HCT116 (cell line): ENCODE results near the gene CNN2. TPM values are rescaled to one million over a fixed set of nuclear protein-coding genes. Genes with fewer than 3 reads are reported as not detected.

ENCODE experiments used
- ATAC-seq: fragments of 200-7000 bp; cut with Tn5 transposase; 2 replicates; pipeline ENCODE4 v1.9.1; 2020; ENCODE audit warnings: mild to moderate bottlenecking, moderate library complexity
- BruUV-seq: library from RNA; stranded (reverse); fragments of 400-500 nt; replicated peaks from 2 replicates; lab custom pipeline; 2021; lab: Mats Ljungman, UMichigan
- CTCF ChIA-PET: fragments of 300-600 bp; sonication (Branson Sonifier 250); formaldehyde crosslinking; loops from one replicate; lab custom pipeline; 2021; ENCODE audit warnings: antibody characterized with exemption; lab: Charles Lee
- POLR2A ChIA-PET: fragments of 300-600, 350-600 bp; sonication (Branson Sonifier 250); formaldehyde crosslinking; loops from one replicate; lab custom pipeline; 2021; ENCODE audit warnings: antibody characterized with exemption; lab: Charles Lee
- RAD21 ChIA-PET, 2 experiments: fragments of 300-600 bp; sonication (Branson Sonifier 250); formaldehyde crosslinking; loops; one replicate each; lab custom pipeline; 2023; ENCODE audit warnings: low total read pairs in 2 of 2; ENCODE audit not compliant: uncharacterized antibody in 2 of 2, unreplicated experiment in 2 of 2, low non-redundant PET in 1 of 2; lab: Charles Lee
- DNase-seq: peaks from one replicate; pipeline ENCODE4 v3.0.0-alpha.2; 2010; ENCODE audit warnings: low read depth, low spot score
- H2AFZ ChIP-seq: fragments of 200-600 bp; shearing (Covaris generic), sonication (generic); 2 replicates; pipeline ENCODE4 v1.6.1; 2017; ENCODE audit warnings: low read depth, mixed run types, mixed read lengths, antibody characterized with exemption, low read length; ENCODE audit not compliant: poor library complexity, severe bottlenecking
- H3K27ac ChIP-seq: 2 replicates; pipeline ENCODE4 v1.5.1; 2012; ENCODE audit warnings: low read depth, low read length
- H3K27me3 ChIP-seq: fragments of 200-600 bp; sonication (generic); 2 replicates; pipeline ENCODE4 v1.6.1; 2016; ENCODE audit warnings: mixed run types, low read length, mixed read lengths; ENCODE audit not compliant: insufficient read depth
- H3K36me3 ChIP-seq, 2 experiments: fragments of 200-500 bp in 1 of 2; fragments of 200-600 bp in 1 of 2; sonication (Bioruptor generic) in 1 of 2; sonication (generic) in 1 of 2; 2 replicates each; pipeline versions ENCODE4 v1.5.1 to v1.6.1; 2014 to 2016; ENCODE audit warnings: low read length in 2 of 2, inconsistent platforms in 1 of 2, mixed read lengths in 1 of 2, mixed run types in 1 of 2; ENCODE audit not compliant: insufficient read depth in 2 of 2, control insufficient read depth in 1 of 2
- H3K4me1 ChIP-seq, 2 experiments: fragments of 200-600 bp in 1 of 2; sonication (generic) in 1 of 2; 2 replicates each; pipeline versions ENCODE4 v1.5.1 to v1.6.1; 2012 to 2017; ENCODE audit warnings: low read length in 2 of 2, inconsistent platforms in 1 of 2, mild to moderate bottlenecking in 1 of 2, mixed read lengths in 1 of 2, mixed run types in 1 of 2, moderate library complexity in 1 of 2; ENCODE audit not compliant: insufficient read depth in 2 of 2, control insufficient read depth in 1 of 2
- H3K4me2 ChIP-seq: fragments of 200-600 bp; sonication (generic); 2 replicates; pipeline ENCODE4 v1.6.1; 2017; ENCODE audit warnings: mixed run types, low read length, mixed read lengths
- H3K4me3 ChIP-seq, 2 experiments: fragments of 200-600 bp in 1 of 2; sonication (generic) in 1 of 2; replicated peaks in 1 of 2; 2 replicates each; pipeline ENCODE4 v1.5.1; 2011 to 2016; ENCODE audit warnings: low read length in 2 of 2, control low read depth in 1 of 2, low read depth in 1 of 2, mild to moderate bottlenecking in 1 of 2, mixed read lengths in 1 of 2, mixed run types in 1 of 2
- H3K79me2 ChIP-seq: fragments of 200-600 bp; sonication (generic); 2 replicates; pipeline ENCODE4 v1.6.1; 2017; ENCODE audit warnings: mild to moderate bottlenecking, mixed run types, low read length, moderate library complexity, mixed read lengths; ENCODE audit not compliant: insufficient read depth
- H3K9ac ChIP-seq: fragments of 200-600 bp; sonication (generic); 2 replicates; pipeline ENCODE4 v1.6.1; 2016; ENCODE audit warnings: low read length, mixed read lengths
- H3K9me2 ChIP-seq: fragments of 200-600 bp; sonication (generic), shearing (Covaris generic); 2 replicates; pipeline ENCODE4 v1.6.1; 2017; ENCODE audit warnings: mixed run types, mild to moderate bottlenecking, moderate library complexity; ENCODE audit not compliant: insufficient read depth
- H3K9me3 ChIP-seq, 2 experiments: fragments of 200-500 bp in 1 of 2; fragments of 200-600 bp in 1 of 2; sonication (Bioruptor generic) in 1 of 2; sonication (generic) in 1 of 2; 2 replicates each; pipeline ENCODE4 v1.6.1; 2014 to 2017; ENCODE audit warnings: low read length in 2 of 2, mixed read lengths in 2 of 2, inconsistent platforms in 1 of 2, low read depth in 1 of 2, mild to moderate bottlenecking in 1 of 2, mixed run types in 1 of 2, moderate library complexity in 1 of 2; ENCODE audit not compliant: control insufficient read depth in 1 of 2, insufficient read depth in 1 of 2
- H4K20me1 ChIP-seq: fragments of 200-600 bp; sonication (generic), shearing (Covaris generic); 2 replicates; pipeline ENCODE4 v1.6.1; 2017; ENCODE audit warnings: mixed run types, mild to moderate bottlenecking, moderate library complexity; ENCODE audit not compliant: insufficient read depth
- CEBPB ChIP-seq: IDR thresholded peaks from 2 replicates; pipeline ENCODE4 v1.6.1; 2012; ENCODE audit warnings: low read depth
- EGR1 ChIP-seq: IDR thresholded peaks from 2 replicates; pipeline ENCODE4 v1.6.1; 2012; ENCODE audit warnings: low read depth
- EZH2phosphoT487 ChIP-seq: fragments of 200-600 bp; IDR thresholded peaks from 2 replicates; pipeline ENCODE4 v1.6.1; 2018; ENCODE audit warnings: antibody characterized with exemption, borderline replicate concordance
- JUND ChIP-seq: IDR thresholded peaks from 2 replicates; pipeline ENCODE4 v1.6.1; 2012
- POLR2AphosphoS5 ChIP-seq: IDR thresholded peaks from 2 replicates; pipeline ENCODE4 v1.6.1; 2011; ENCODE audit warnings: mild to moderate bottlenecking, low read depth, low read length, moderate library complexity
- RAD21 ChIP-seq: IDR thresholded peaks from 2 replicates; pipeline ENCODE4 v1.6.1; 2012; ENCODE audit warnings: low read depth, mild to moderate bottlenecking
- SIN3A ChIP-seq: IDR thresholded peaks from 2 replicates; pipeline ENCODE4 v1.6.1; 2012; ENCODE audit warnings: low read depth
- SP1 ChIP-seq: IDR thresholded peaks from 2 replicates; pipeline ENCODE4 v1.6.1; 2012; ENCODE audit warnings: low read depth
- ZFX ChIP-seq: fragments of 450-650 bp; IDR thresholded peaks from 2 replicates; pipeline ENCODE4 v1.6.1; 2017
- intact Hi-C: fragments of 100-400 bp; cut with micrococcal nuclease; formaldehyde crosslinking; loops from 2 replicates; pipeline ENCODE4 v1.10.0; 2022
- total RNA-seq: library from RNA; stranded (reverse); gene quantifications from one replicate; pipeline ENCODE4 v1.2.1, GENCODE V29; 2021; ENCODE audit not compliant: unreplicated experiment
- TF ChIP-seq, protein P1 (sequence below): IDR thresholded peaks from 2 replicates; pipeline ENCODE4 v1.6.1; 2011; ENCODE audit warnings: mild to moderate bottlenecking, low read length, moderate library complexity; ENCODE audit not compliant: insufficient replicate concordance; ENCODE audit errors: extremely low read depth
- TF ChIP-seq, protein P2 (sequence below), 3 experiments: fragments of 200-600 bp in 1 of 3; sonication (generic) in 1 of 3; IDR thresholded peaks in 2 of 3; conservative IDR thresholded peaks in 1 of 3; 2 replicates each; pipeline ENCODE4 v1.5.1; 2012 to 2017; ENCODE audit warnings: low read depth in 2 of 3, low read length in 2 of 3, antibody characterized with exemption in 1 of 3, borderline replicate concordance in 1 of 3, control low read depth in 1 of 3, mild to moderate bottlenecking in 1 of 3, mixed read lengths in 1 of 3, mixed run types in 1 of 3, moderate library complexity in 1 of 3; ENCODE audit not compliant: insufficient read depth in 1 of 3

The CNN2 gene
- total RNA-seq, 1 experiment from 2014 or later = 212 TPM

DNA sequence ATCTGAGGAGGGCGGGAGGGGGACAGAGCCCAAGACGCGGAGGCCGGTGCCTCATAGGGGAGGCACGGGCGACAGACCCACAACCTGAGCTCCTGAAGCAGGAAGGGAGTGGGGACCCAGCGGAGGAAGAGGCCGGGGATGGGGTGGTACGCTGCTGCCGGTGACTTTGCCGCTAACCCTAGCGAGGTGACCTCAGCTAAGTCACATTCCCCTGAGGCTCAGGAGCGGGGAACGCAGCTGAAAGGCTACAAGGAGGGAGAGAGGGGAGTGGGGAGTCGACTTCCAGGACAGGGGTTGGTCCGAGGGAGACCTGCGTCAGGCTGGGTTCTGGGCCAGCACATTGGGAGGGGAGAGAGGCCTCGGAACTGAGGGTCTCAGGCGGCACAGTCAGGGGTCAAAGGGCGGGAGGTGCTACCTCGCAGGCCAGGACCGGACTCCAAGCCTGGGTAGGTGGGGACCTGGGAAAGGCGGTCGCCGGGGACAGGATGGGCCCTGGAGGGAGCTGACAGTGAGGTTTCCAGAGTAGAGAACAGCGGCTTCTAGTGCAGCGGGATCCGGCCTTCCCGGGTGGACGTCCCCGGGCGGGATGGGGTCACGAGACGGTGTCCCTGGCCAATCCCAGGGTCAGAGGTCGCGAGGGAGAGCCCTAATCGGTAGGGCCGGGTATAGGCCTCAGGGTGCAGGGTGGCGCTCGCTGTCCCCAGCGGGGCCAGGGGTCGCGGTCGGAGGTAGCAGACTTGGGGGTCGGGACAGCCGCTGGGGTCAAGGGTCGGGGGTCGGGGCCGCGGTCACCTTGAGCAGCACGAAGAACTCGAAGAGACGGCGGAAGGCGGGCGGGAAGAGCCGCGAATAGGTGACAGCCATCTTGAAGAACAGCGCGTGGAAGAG lies 6.2 kb upstream of the CNN2 start:
- Histone ChIP-seq H3K27ac (peak overlapping the region; percentile 86), H3K9ac (peak overlapping the region; percentile 99), H3K4me1 (peaks cover 42 to 55% of the 10 kb centered on the region in 2 experiments), H3K4me3 (peak overlapping the region; percentile 94 to 97), H2AFZ (no peak overlapping the region), H3K36me3 (peaks cover 0 to 16% of the 10 kb centered on the region in 2 experiments; a peak in 2 of 4 replicates), H3K27me3 (no peaks in the 10 kb centered on the region), H3K4me2 (peak overlapping the region; percentile 99), H3K9me3 (no peaks in the 10 kb centered on the region), H3K79me2 (peaks cover 57% of the 10 kb centered on the region)
- CTCF ChIA-PET = interaction anchor here (1.0 kb wide), 1 partner anchor 36 kb away, joined by 3 read pairs; the partner anchor contains the start of gene WDR18
- intact Hi-C loops = loop anchor here (10.0 kb wide), 1 partner anchor 225 kb away; the partner anchor contains the start of genes ATP5F1D and MIDN
- ATAC-seq = no peak
- no peak for DNase-seq
- TF ChIP-seq POLR2AphosphoS5 (no peak), RAD21 (no peak), EGR1 (no peak), CEBPB (no peak), SIN3A (no peak), ZFX (no peak), EZH2phosphoT487 (no peak), JUND (no peak), SP1 (no peak)
- TF ChIP-seq, protein P1, sequence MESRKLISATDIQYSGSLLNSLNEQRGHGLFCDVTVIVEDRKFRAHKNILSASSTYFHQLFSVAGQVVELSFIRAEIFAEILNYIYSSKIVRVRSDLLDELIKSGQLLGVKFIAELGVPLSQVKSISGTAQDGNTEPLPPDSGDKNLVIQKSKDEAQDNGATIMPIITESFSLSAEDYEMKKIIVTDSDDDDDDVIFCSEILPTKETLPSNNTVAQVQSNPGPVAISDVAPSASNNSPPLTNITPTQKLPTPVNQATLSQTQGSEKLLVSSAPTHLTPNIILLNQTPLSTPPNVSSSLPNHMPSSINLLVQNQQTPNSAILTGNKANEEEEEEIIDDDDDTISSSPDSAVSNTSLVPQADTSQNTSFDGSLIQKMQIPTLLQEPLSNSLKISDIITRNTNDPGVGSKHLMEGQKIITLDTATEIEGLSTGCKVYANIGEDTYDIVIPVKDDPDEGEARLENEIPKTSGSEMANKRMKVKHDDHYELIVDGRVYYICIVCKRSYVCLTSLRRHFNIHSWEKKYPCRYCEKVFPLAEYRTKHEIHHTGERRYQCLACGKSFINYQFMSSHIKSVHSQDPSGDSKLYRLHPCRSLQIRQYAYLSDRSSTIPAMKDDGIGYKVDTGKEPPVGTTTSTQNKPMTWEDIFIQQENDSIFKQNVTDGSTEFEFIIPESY = no peak
- TF ChIP-seq, protein P2, sequence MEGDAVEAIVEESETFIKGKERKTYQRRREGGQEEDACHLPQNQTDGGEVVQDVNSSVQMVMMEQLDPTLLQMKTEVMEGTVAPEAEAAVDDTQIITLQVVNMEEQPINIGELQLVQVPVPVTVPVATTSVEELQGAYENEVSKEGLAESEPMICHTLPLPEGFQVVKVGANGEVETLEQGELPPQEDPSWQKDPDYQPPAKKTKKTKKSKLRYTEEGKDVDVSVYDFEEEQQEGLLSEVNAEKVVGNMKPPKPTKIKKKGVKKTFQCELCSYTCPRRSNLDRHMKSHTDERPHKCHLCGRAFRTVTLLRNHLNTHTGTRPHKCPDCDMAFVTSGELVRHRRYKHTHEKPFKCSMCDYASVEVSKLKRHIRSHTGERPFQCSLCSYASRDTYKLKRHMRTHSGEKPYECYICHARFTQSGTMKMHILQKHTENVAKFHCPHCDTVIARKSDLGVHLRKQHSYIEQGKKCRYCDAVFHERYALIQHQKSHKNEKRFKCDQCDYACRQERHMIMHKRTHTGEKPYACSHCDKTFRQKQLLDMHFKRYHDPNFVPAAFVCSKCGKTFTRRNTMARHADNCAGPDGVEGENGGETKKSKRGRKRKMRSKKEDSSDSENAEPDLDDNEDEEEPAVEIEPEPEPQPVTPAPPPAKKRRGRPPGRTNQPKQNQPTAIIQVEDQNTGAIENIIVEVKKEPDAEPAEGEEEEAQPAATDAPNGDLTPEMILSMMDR (IDR thresholded peaks at IDR 0.05 in 2 of 3, conservative IDR thresholded peaks at IDR 0.05 in 1 of 3; ENCODE audit: borderline replicate concordance in 1 of 3, insufficient read depth in 1 of 3, low read depth in 2 of 3, low read length in 2 of 3) = no peak
- TF ChIP-seq, all 23 proteins: peak for 0
- POLR2A ChIA-PET = no interaction called here
- RAD21 ChIA-PET = no interaction called here
- no TSS peak for BruUV-seq
- H3K9me2 ChIP-seq = no peaks in the 10 kb centered on the region
- no peaks in the 10 kb centered on the region; the same call in 1 of the 2 replicates for H4K20me1 ChIP-seq
